H1 (cell line): Measurements from ENCODE around the gene CREG2. TPM values are rescaled to one million over a fixed set of nuclear protein-coding genes. Genes with fewer than 3 reads are reported as not detected.

Source experiments
- CTCF ChIA-PET: fragments of 300-600 bp; sonication (Branson Sonifier 250); formaldehyde crosslinking; loops from one replicate; lab custom pipeline; 2021; ENCODE audit not compliant: partially characterized antibody; lab: Charles Lee
- POLR2A ChIA-PET: fragments of 300-600 bp; sonication (Branson Sonifier 250); formaldehyde crosslinking; loops from one replicate; lab custom pipeline; 2021; ENCODE audit warnings: inconsistent platforms; ENCODE audit not compliant: partially characterized antibody; lab: Charles Lee
- DNase-seq, 2 experiments: peaks; one replicate each; pipeline versions ENCODE4 v3.0.0 to v3.0.0-alpha.2; 2010 to 2022; ENCODE audit warnings: low spot score in 2 of 2, low read depth in 1 of 2, mixed read lengths in 1 of 2
- FAIRE-seq: peaks from 2 replicates; lab custom pipeline; 2011; peaks lifted over from hg19 to GRCh38; lab: Jason Lieb, UNC
- H2AFZ ChIP-seq: 2 replicates; pipeline ENCODE4 v1.8.1; 2012; ENCODE audit warnings: low read length, inconsistent platforms
- H2AK5ac ChIP-seq: 2 replicates; pipeline ENCODE4 v1.6.1; 2013; ENCODE audit warnings: low read depth, low read length
- H2BK120ac ChIP-seq: replicated peaks from 2 replicates; pipeline ENCODE3; 2013; ENCODE audit warnings: low read depth, low read length, inconsistent platforms
- H2BK12ac ChIP-seq: 2 replicates; pipeline ENCODE4 v1.6.1; 2013; ENCODE audit warnings: low read depth, low read length
- H2BK15ac ChIP-seq: 2 replicates; pipeline ENCODE4 v1.6.1; 2013; ENCODE audit warnings: low read length
- H2BK20ac ChIP-seq: 2 replicates; pipeline ENCODE4 v1.6.1; 2013; ENCODE audit warnings: low read length
- H2BK5ac ChIP-seq: 2 replicates; pipeline ENCODE4 v1.6.1; 2013; ENCODE audit warnings: low read depth, low read length
- H3K14ac ChIP-seq: 2 replicates; pipeline ENCODE4 v1.6.1; 2013; ENCODE audit warnings: inconsistent platforms; ENCODE audit not compliant: insufficient read length
- H3K18ac ChIP-seq: 2 replicates; pipeline ENCODE4 v1.6.1; 2013; ENCODE audit warnings: low read length; ENCODE audit errors: extremely low read depth
- H3K23ac ChIP-seq: 2 replicates; pipeline ENCODE4 v1.6.1; 2013; ENCODE audit warnings: inconsistent platforms; ENCODE audit not compliant: insufficient read length
- H3K23me2 ChIP-seq: 2 replicates; pipeline ENCODE4 v1.6.1; 2013; ENCODE audit warnings: low read depth, low read length
- H3K27ac ChIP-seq: 2 replicates; pipeline ENCODE4 v1.6.1; 2011; ENCODE audit warnings: low read depth, low read length, inconsistent platforms
- H3K27me3 ChIP-seq, 4 experiments: replicated peaks in 1 of 4; 1 replicate in 1 of 4; 2 replicates in 3 of 4; pipeline versions ENCODE4 v1.6.1 to v1.8.1; 2011 to 2013; ENCODE audit warnings: low read length in 3 of 4, mild to moderate bottlenecking in 3 of 4, inconsistent platforms in 2 of 4, mixed read lengths in 2 of 4, moderate library complexity in 1 of 4; ENCODE audit not compliant: control insufficient read depth in 3 of 4, insufficient read depth in 3 of 4; ENCODE audit errors: extremely low read depth in 1 of 4
- H3K36me3 ChIP-seq, 4 experiments: 2 replicates each; pipeline versions ENCODE4 v1.6.1 to v1.8.1; 2011 to 2013; ENCODE audit warnings: mild to moderate bottlenecking in 4 of 4, low read length in 3 of 4, moderate library complexity in 2 of 4, control low read depth in 1 of 4, inconsistent platforms in 1 of 4; ENCODE audit not compliant: insufficient read depth in 4 of 4, control insufficient read depth in 2 of 4
- H3K4ac ChIP-seq: replicated peaks from 2 replicates; pipeline ENCODE3; 2013; ENCODE audit warnings: low read length, low read depth, mixed read lengths, inconsistent platforms; ENCODE audit not compliant: insufficient read length
- H3K4me1 ChIP-seq, 4 experiments: replicated peaks in 1 of 4; 1 replicate in 1 of 4; 2 replicates in 3 of 4; pipeline versions ENCODE4 v1.6.1 to v1.8.1; 2011 to 2013; ENCODE audit warnings: low read length in 3 of 4, inconsistent platforms in 2 of 4, mixed read lengths in 1 of 4; ENCODE audit not compliant: insufficient read depth in 4 of 4, control insufficient read depth in 3 of 4
- H3K4me2 ChIP-seq, 2 experiments: 2 replicates each; pipeline versions ENCODE4 v1.6.1 to v1.8.1; 2011 to 2013; ENCODE audit warnings: low read depth in 2 of 2, low read length in 2 of 2, control low read depth in 1 of 2, inconsistent platforms in 1 of 2, mild to moderate bottlenecking in 1 of 2; ENCODE audit not compliant: insufficient read depth in 1 of 2
- H3K4me3 ChIP-seq, 4 experiments: fragments of 200-600, 300-600 bp in 1 of 4; sonication (generic), shearing (Covaris generic), sonication (Bioruptor Twin) in 1 of 4; 2 replicates each; pipeline versions ENCODE4 v1.5.1 to v1.8.1; 2011 to 2016; ENCODE audit warnings: low read length in 4 of 4, low read depth in 3 of 4, control low read depth in 2 of 4, inconsistent platforms in 2 of 4, mild to moderate bottlenecking in 2 of 4, mixed read lengths in 1 of 4, moderate library complexity in 1 of 4; ENCODE audit not compliant: insufficient read depth in 2 of 4; ENCODE audit errors: extremely low read depth in 1 of 4
- H3K56ac ChIP-seq: replicated peaks from 2 replicates; pipeline ENCODE3; 2013; ENCODE audit warnings: low read depth, mild to moderate bottlenecking, mixed read lengths, low read length, inconsistent platforms; ENCODE audit not compliant: insufficient read length
- H3K79me1 ChIP-seq: 2 replicates; pipeline ENCODE4 v1.6.1; 2013; ENCODE audit warnings: low read depth, low read length, control low read depth
- H3K79me2 ChIP-seq, 2 experiments: 2 replicates each; pipeline versions ENCODE4 v1.6.1 to v1.8.1; 2012 to 2013; ENCODE audit warnings: low read length in 2 of 2, mild to moderate bottlenecking in 2 of 2, inconsistent platforms in 1 of 2; ENCODE audit not compliant: insufficient read depth in 2 of 2, control insufficient read depth in 1 of 2
- H3K9ac ChIP-seq, 4 experiments: replicated peaks in 1 of 4; 1 replicate in 1 of 4; 2 replicates in 3 of 4; pipeline versions ENCODE4 v1.6.1 to v1.8.1; 2011 to 2013; ENCODE audit warnings: low read depth in 3 of 4, low read length in 3 of 4, control low read depth in 2 of 4, mild to moderate bottlenecking in 2 of 4, moderate library complexity in 2 of 4, inconsistent platforms in 1 of 4; ENCODE audit errors: extremely low read depth in 1 of 4
- H3K9me3 ChIP-seq, 2 experiments: 2 replicates each; pipeline versions ENCODE4 v1.6.1 to v1.8.1; 2012 to 2013; ENCODE audit warnings: mild to moderate bottlenecking in 2 of 2, moderate library complexity in 2 of 2, control low read depth in 1 of 2, inconsistent platforms in 1 of 2, low read depth in 1 of 2, low read length in 1 of 2, mixed read lengths in 1 of 2; ENCODE audit not compliant: insufficient read depth in 2 of 2
- H4K20me1 ChIP-seq, 2 experiments: replicated peaks in 1 of 2; 2 replicates each; pipeline versions ENCODE3 to v1.8.1; 2011 to 2013; ENCODE audit warnings: inconsistent platforms in 2 of 2, low read length in 2 of 2, mild to moderate bottlenecking in 1 of 2; ENCODE audit not compliant: insufficient read depth in 2 of 2, control insufficient read depth in 1 of 2
- H4K5ac ChIP-seq: 2 replicates; pipeline ENCODE4 v1.6.1; 2013; ENCODE audit warnings: low read length, low read depth, mixed read lengths, inconsistent platforms; ENCODE audit not compliant: insufficient read length
- H4K8ac ChIP-seq: 2 replicates; pipeline ENCODE4 v1.8.0; 2013; ENCODE audit warnings: mild to moderate bottlenecking, moderate library complexity, low read length, inconsistent platforms; ENCODE audit not compliant: insufficient read depth; ENCODE audit errors: extremely low read depth
- H4K91ac ChIP-seq: replicated peaks from 2 replicates; pipeline ENCODE3; 2013; ENCODE audit warnings: low read length, mixed read lengths, inconsistent platforms; ENCODE audit not compliant: insufficient read length
- CHD1 ChIP-seq: IDR thresholded peaks from 2 replicates; pipeline ENCODE4 v1.6.1; 2012; ENCODE audit warnings: low read depth, low read length, improper control_type of control experiment
- HDAC6 ChIP-seq: IDR thresholded peaks from one replicate; pipeline ENCODE4 v1.7.1; 2012; ENCODE audit warnings: low read depth, mild to moderate bottlenecking, inconsistent platforms, low read length, moderate library complexity
- KDM4A ChIP-seq: IDR thresholded peaks from one replicate; pipeline ENCODE4 v1.7.1; 2012; ENCODE audit warnings: low read depth, mild to moderate bottlenecking, moderate library complexity, low read length, inconsistent platforms; ENCODE audit not compliant: severe bottlenecking
- RAD21 ChIP-seq, 2 experiments: IDR thresholded peaks in 1 of 2; conservative IDR thresholded peaks in 1 of 2; 2 replicates each; pipeline ENCODE4 v1.6.1; 2011; ENCODE audit warnings: low read depth in 2 of 2, low read length in 2 of 2, improper control_type of control experiment in 1 of 2, inconsistent platforms in 1 of 2, mild to moderate bottlenecking in 1 of 2, moderate library complexity in 1 of 2
- SIN3A ChIP-seq, 2 experiments: IDR thresholded peaks in 1 of 2; conservative IDR thresholded peaks in 1 of 2; 2 replicates each; pipeline ENCODE4 v1.6.1; 2011 to 2012; ENCODE audit warnings: low read length in 2 of 2, improper control_type of control experiment in 1 of 2, low read depth in 1 of 2, mild to moderate bottlenecking in 1 of 2
- SIRT6 ChIP-seq: IDR thresholded peaks from one replicate; pipeline ENCODE4 v1.7.1; 2012; ENCODE audit warnings: low read length, inconsistent platforms
- SP1 ChIP-seq: IDR thresholded peaks from 2 replicates; pipeline ENCODE4 v1.6.1; 2011; ENCODE audit warnings: low read depth, low read length
- SP2 ChIP-seq: IDR thresholded peaks from 2 replicates; pipeline ENCODE4 v1.6.1; 2012; ENCODE audit warnings: mild to moderate bottlenecking, low read length, inconsistent platforms
- SP4 ChIP-seq: IDR thresholded peaks from 2 replicates; pipeline ENCODE4 v1.6.1; 2012; ENCODE audit warnings: low read length, inconsistent platforms
- SRF ChIP-seq: IDR thresholded peaks from 2 replicates; pipeline ENCODE4 v1.6.1; 2011; ENCODE audit warnings: mild to moderate bottlenecking, low read depth, low read length, moderate library complexity
- TAF1 ChIP-seq: IDR thresholded peaks from 2 replicates; pipeline ENCODE4 v1.6.1; 2011; ENCODE audit warnings: mild to moderate bottlenecking, low read depth, low read length
- TBP ChIP-seq: IDR thresholded peaks from 2 replicates; pipeline ENCODE4 v1.6.1; 2011; ENCODE audit warnings: low read depth, low read length, improper control_type of control experiment
- WGBS, 2 experiments: shearing (Covaris generic) in 1 of 2; methylation state at CpG; one replicate each; pipeline versions ENCODE4 v1.1.6 to v1.1.7; 2013 to 2015; ENCODE audit warnings: low lambda C conversion rate in 2 of 2, mixed read lengths in 2 of 2, inconsistent platforms in 1 of 2, low coverage in 1 of 2, missing lambda C conversion rate in 1 of 2; ENCODE audit not compliant: insufficient replicate concordance in 2 of 2, insufficient coverage in 1 of 2, insufficient read length in 1 of 2; ENCODE audit errors: extremely low coverage in 1 of 2, missing lambda C conversion rate in 1 of 2; 5-methylcytosine and 5-hydroxymethylcytosine counted together
- polyA plus RNA-seq, 7 experiments: library from polyadenylated mRNA; depleted of rRNA in 3 of 7; stranded (reverse) in 5 of 7; unstranded in 2 of 7; fragments of >200 nt in 5 of 7; fragments of 200-250 nt in 2 of 7; gene quantifications; 1 replicate in 5 of 7; 2 replicates in 1 of 7; 4 replicates in 1 of 7; pipeline versions ENCODE4 v1.2.1 to v1.2.3, GENCODE V29; 2011 to 2013; ENCODE audit warnings: missing spikeins in 2 of 7, mixed read lengths in 2 of 7
- total RNA-seq: library from RNA; stranded (reverse); fragmentation: NEBNext Ultra II Directional; extraction: Animal tissue kit (Norgen Biotek cat#: 25700); gene quantifications from 2 replicates; pipeline ENCODE4 v1.2.1, GENCODE V29; 2021
- TF ChIP-seq, protein P1 (sequence below): IDR thresholded peaks from 2 replicates; pipeline ENCODE4 v1.6.1; 2011; ENCODE audit warnings: low read depth, mild to moderate bottlenecking, low read length; ENCODE audit not compliant: insufficient read depth

Gene CREG2
- total and polyA plus RNA-seq, 2 of the 8 experiments (the other 6 are each of a cell fraction or from before 2014, with no cell fraction given), result 2.0 to 2.2 TPM

DNA sequence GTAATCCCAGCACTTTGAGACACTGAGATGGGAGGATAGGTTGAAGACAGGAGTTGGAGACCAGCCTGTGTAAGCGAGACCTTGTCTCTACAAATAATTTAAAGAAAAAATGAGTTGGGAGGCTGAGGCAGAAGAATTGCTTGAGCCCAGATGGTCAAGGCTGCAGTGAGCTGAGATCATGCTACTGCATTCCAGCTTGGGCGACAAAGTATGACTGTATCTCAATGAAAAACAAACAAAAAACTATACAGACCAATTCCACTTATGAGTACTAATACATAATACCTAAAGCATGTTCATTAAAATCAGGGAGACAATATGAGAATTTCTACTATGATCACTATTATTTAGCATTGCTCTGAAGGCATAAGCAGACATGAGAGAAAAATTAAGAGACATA lies 91.4 kb downstream of the CREG2 start:
- FAIRE-seq, result no peak
- H3K4me3 ChIP-seq, result no peak overlapping the region
- no peak for DNase-seq
- no peak overlapping the region for H2BK20ac ChIP-seq
- no peak overlapping the region for H2BK5ac ChIP-seq
- no peaks in the 10 kb centered on the region for H3K4me1 ChIP-seq
- H2AK5ac ChIP-seq, result no peak overlapping the region
- no peaks in the 10 kb centered on the region for H3K9me3 ChIP-seq
- no peak overlapping the region for H3K27ac ChIP-seq
- H4K5ac ChIP-seq, result no peak overlapping the region
- peaks cover 0 to 13% of the 10 kb centered on the region in 2 experiments for H4K20me1 ChIP-seq
- peaks cover 9% of the 10 kb centered on the region for H3K79me1 ChIP-seq
- no peak overlapping the region for H3K4ac ChIP-seq
- ChIA-PET CTCF (interaction anchor here (0.6 to 0.7 kb wide), 2 partner anchors 301 to 695 kb away, joined by 3 to 4 read pairs; no protein-coding TSS in a partner anchor), POLR2A (interaction anchor here (1.8 kb wide), 1 partner anchor 25 kb away, joined by 4 read pairs; no protein-coding TSS in a partner anchor)
- H4K91ac ChIP-seq, result no peak overlapping the region
- H3K4me2 ChIP-seq, result no peak overlapping the region
- WGBS, 2 experiments, result 94% methylated on average over 2 of the region's 2 CpGs; no CpG with 5 or more reads in 1 of the 2 experiments
- no peak overlapping the region for H2BK120ac ChIP-seq
- H3K23me2 ChIP-seq, result no peaks in the 10 kb centered on the region
- no peak overlapping the region for H3K18ac ChIP-seq
- H4K8ac ChIP-seq, result no peak overlapping the region
- no peak overlapping the region for H3K56ac ChIP-seq
- no peak overlapping the region for H2BK12ac ChIP-seq
- no peak overlapping the region for H2AFZ ChIP-seq
- no peak overlapping the region for H3K14ac ChIP-seq
- no peaks in the 10 kb centered on the region for H3K27me3 ChIP-seq
- peaks cover 0 to 15% (median 1%) of the 10 kb centered on the region in 4 experiments; a peak in 3 of 8 replicates for H3K36me3 ChIP-seq
- peaks cover 0 to 46% of the 10 kb centered on the region in 2 experiments; a peak in 3 of 4 replicates for H3K79me2 ChIP-seq
- no peak overlapping the region for H2BK15ac ChIP-seq
- no peak overlapping the region for H3K23ac ChIP-seq
- H3K9ac ChIP-seq, result no peak overlapping the region
- TF ChIP-seq HDAC6 (no peak), KDM4A (no peak), SIRT6 (no peak), SP1 (no peak), TAF1 (no peak), SP4 (no peak), SRF (no peak), TBP (no peak), SP2 (no peak), SIN3A (conservative IDR thresholded peaks at IDR 0.05 in 1 of 2, IDR thresholded peaks at IDR 0.05 in 1 of 2; ENCODE audit: low read depth in 1 of 2, low read length in 2 of 2) (no peak), RAD21 (IDR thresholded peaks at IDR 0.05 in 1 of 2, conservative IDR thresholded peaks at IDR 0.05 in 1 of 2; ENCODE audit: low read depth in 2 of 2, low read length in 2 of 2) (no peak), CHD1 (no peak)
- TF ChIP-seq, protein P1, sequence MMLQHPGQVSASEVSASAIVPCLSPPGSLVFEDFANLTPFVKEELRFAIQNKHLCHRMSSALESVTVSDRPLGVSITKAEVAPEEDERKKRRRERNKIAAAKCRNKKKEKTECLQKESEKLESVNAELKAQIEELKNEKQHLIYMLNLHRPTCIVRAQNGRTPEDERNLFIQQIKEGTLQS, result no peak
